Prostate gland (tissue), 2 donors: ENCODE results near the gene THNSL1.

Experiments used
- CTCF ChIP-seq, 4 experiments: fragments of 200-600 bp in 2 of 4; fragments of 450-650 bp in 2 of 4; sonication (generic) in 2 of 4; IDR thresholded peaks; 1 replicate in 3 of 4; 2 replicates in 1 of 4; pipeline ENCODE4 v1.5.1; 2016 to 2019; ENCODE audit warnings: antibody characterized with exemption in 4 of 4, mild to moderate bottlenecking in 2 of 4, moderate library complexity in 2 of 4
- POLR2A ChIP-seq: fragments of 450-650 bp; IDR thresholded peaks from one replicate; pipeline ENCODE4 v1.6.1; 2016; ENCODE audit warnings: antibody characterized with exemption, mild to moderate bottlenecking
- POLR2AphosphoS5 ChIP-seq: sonication (generic); formaldehyde crosslinking; IDR thresholded peaks from one replicate; pipeline ENCODE4 v1.6.1; 2017; ENCODE audit warnings: antibody characterized with exemption

- TF ChIP-seq CTCF (IDR thresholded peaks at IDR 0.05): no peak
- TF ChIP-seq POLR2A: no peak
- no peak for TF ChIP-seq POLR2AphosphoS5
Observed at GRCh38 chr10:25056726-25057125, 40.3 kb downstream of the THNSL1 start.
